Measurements from ENCODE around the gene ROGDI. TPM values are rescaled to one million over a fixed set of nuclear protein-coding genes. Genes with fewer than 3 reads are reported as not detected.
A peak's percentile ranks its signal among the peaks of the same experiment; 100 is the strongest.

ROGDI gene
- total RNA-seq, 2 experiments from 2014 or later, result 9.4 to 11.0 TPM

- H3K27me3 ChIP-seq (ENCODE audit: control insufficient read depth in 1 of 2, insufficient read depth in 2 of 2, low read length in 2 of 2), result no peaks in the 10 kb centered on the region
- POLR2A ChIA-PET, result no interaction called here
- DNase-seq (no peak), ATAC-seq (ENCODE audit: poor library complexity) (no peak)
- peaks cover 16% of the 10 kb centered on the region for H3K4me1 ChIP-seq (ENCODE audit: insufficient read depth, low read length)
- no peaks in the 10 kb centered on the region for H3K9me3 ChIP-seq (ENCODE audit: control insufficient read depth in 1 of 2, insufficient read depth in 1 of 2, low read length in 2 of 2)
- Mint-ChIP-seq H3K36me3 (ENCODE audit: low read depth) (peaks cover 19% of the 10 kb centered on the region), H3K9me3 (no peaks in the 10 kb centered on the region), H3K4me1 (ENCODE audit: low read depth) (no peaks in the 10 kb centered on the region), H3K27me3 (no peaks in the 10 kb centered on the region), H3K27ac (peak overlapping the region; percentile 27), H3K4me3 (no peak overlapping the region)
- TF ChIP-seq, protein P1, sequence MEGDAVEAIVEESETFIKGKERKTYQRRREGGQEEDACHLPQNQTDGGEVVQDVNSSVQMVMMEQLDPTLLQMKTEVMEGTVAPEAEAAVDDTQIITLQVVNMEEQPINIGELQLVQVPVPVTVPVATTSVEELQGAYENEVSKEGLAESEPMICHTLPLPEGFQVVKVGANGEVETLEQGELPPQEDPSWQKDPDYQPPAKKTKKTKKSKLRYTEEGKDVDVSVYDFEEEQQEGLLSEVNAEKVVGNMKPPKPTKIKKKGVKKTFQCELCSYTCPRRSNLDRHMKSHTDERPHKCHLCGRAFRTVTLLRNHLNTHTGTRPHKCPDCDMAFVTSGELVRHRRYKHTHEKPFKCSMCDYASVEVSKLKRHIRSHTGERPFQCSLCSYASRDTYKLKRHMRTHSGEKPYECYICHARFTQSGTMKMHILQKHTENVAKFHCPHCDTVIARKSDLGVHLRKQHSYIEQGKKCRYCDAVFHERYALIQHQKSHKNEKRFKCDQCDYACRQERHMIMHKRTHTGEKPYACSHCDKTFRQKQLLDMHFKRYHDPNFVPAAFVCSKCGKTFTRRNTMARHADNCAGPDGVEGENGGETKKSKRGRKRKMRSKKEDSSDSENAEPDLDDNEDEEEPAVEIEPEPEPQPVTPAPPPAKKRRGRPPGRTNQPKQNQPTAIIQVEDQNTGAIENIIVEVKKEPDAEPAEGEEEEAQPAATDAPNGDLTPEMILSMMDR (IDR thresholded peaks at IDR 0.05), result no peak
- no peak overlapping the region for H3K27ac ChIP-seq (ENCODE audit: low read depth in 1 of 2, low read length in 2 of 2)
- CTCF ChIA-PET, result no interaction called here
- no peak overlapping the region for H3K4me3 ChIP-seq (ENCODE audit: low read length)
- intact Hi-C loops (cut with DNase I, micrococcal nuclease), result no loop called here
- H3K36me3 ChIP-seq (ENCODE audit: insufficient read depth, low read length), result peaks cover 29% of the 10 kb centered on the region
These were observed 53.6 kb downstream of the ROGDI start for GRCh38 chr16:4748682-4749411.

DNA sequence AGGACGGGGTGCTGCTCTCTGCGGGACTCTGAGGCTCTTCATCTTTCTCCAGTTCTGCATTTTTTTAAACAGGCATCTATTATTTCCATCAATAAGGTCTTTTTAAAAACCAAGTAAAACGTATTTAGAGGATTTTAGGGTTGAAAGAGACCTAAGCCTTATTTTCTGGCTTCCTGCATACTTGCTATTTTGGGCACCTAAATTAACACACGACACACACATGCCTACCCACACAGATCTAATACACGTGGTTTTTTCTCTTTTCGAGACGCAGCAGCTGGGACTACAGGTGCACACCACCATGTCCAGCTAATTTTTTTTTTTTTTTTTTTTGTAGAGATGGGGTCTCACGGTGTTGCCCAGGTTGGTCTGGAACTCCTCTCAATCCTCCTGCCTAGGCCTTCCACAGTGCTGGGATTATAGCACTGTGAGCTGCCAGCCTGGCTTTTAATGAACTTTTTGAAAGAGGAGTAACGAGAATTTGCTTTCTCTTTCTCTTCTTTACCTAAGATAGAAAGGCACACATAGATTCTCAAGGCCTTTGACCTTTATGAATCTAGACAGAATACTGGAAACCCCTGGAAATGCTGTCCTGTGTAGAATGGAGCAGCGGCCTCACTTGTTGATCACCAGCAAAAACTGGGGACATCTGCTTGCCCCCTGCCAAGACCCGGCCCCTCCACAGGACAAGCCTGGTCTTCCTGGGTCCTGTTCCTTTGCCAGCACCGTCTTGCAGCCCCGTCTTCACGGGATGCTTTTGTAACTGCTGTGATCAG lies 54.3 kb downstream of the ROGDI start:
- no peaks in the 10 kb centered on the region for H3K9me3 ChIP-seq (ENCODE audit: control insufficient read depth in 1 of 2, insufficient read depth in 1 of 2, low read length in 2 of 2)
- Mint-ChIP-seq H3K4me1 (ENCODE audit: low read depth) (peaks cover 6% of the 10 kb centered on the region), H3K36me3 (ENCODE audit: low read depth) (peaks cover 14% of the 10 kb centered on the region), H3K27me3 (no peaks in the 10 kb centered on the region), H3K9me3 (no peaks in the 10 kb centered on the region), H3K4me3 (no peak overlapping the region), H3K27ac (peak overlapping the region; percentile 27)
- H3K4me3 ChIP-seq (ENCODE audit: low read length), result no peak overlapping the region
- peaks cover 23% of the 10 kb centered on the region for H3K36me3 ChIP-seq (ENCODE audit: insufficient read depth, low read length)
- H3K4me1 ChIP-seq (ENCODE audit: insufficient read depth, low read length), result peaks cover 22% of the 10 kb centered on the region
- intact Hi-C loops (cut with DNase I, micrococcal nuclease), result no loop called here
- TF ChIP-seq, protein P1 (IDR thresholded peaks at IDR 0.05), result no peak
- ChIA-PET CTCF (interaction anchor here (0.6 kb wide), 1 partner anchor 868 kb away, joined by 3 read pairs; no protein-coding TSS in a partner anchor), POLR2A (interaction anchor here (0.6 kb wide), 1 partner anchor 13 kb away, joined by 4 read pairs; no protein-coding TSS in a partner anchor)
- no peak for DNase-seq
- no peak for ATAC-seq (ENCODE audit: poor library complexity)
- peak overlapping the region in 1 of 2 donors; percentile 25 for H3K27ac ChIP-seq (ENCODE audit: low read depth in 1 of 2, low read length in 2 of 2)
- H3K27me3 ChIP-seq (ENCODE audit: control insufficient read depth in 1 of 2, insufficient read depth in 2 of 2, low read length in 2 of 2), result no peaks in the 10 kb centered on the region

DNA sequence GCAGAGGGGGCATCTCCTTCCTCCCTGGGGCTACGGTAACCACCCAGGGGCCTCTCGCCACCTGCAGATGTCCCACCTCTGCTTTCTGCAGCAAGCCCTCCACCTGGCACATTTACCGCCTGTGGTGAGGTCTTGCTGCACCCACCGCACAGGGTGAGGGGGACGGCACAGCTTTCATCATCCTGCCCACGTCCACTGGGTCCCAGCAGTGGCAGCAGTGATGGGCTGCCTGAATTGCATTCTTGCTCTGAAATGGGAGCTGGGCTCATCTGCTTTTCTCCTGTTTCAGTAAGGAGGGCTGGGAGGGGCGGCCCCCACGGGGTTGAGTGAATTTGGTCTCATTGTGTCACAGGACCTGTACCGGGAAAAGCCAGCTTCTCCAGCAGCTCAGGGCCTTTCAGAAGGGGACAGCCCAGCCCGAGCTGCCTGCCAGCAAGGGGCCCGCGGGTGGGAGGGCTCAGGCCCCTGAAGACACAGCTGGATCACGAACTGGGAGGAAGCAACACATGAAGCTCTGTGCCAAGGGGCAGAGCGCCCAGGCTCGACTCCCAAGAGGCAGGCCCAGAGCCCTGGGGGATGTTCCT lies 55.4 kb downstream of the ROGDI start:
- ChIA-PET CTCF (no interaction called here), POLR2A (no interaction called here)
- intact Hi-C loops (cut with DNase I, micrococcal nuclease), result no loop called here
- Histone ChIP-seq H3K36me3 (ENCODE audit: insufficient read depth, low read length) (peaks cover 13% of the 10 kb centered on the region), H3K4me3 (ENCODE audit: low read length) (no peak overlapping the region), H3K27me3 (ENCODE audit: control insufficient read depth in 1 of 2, insufficient read depth in 2 of 2, low read length in 2 of 2) (no peaks in the 10 kb centered on the region), H3K4me1 (ENCODE audit: insufficient read depth, low read length) (peaks cover 24% of the 10 kb centered on the region), H3K27ac (ENCODE audit: low read depth in 1 of 2, low read length in 2 of 2) (no peak overlapping the region), H3K9me3 (ENCODE audit: control insufficient read depth in 1 of 2, insufficient read depth in 1 of 2, low read length in 2 of 2) (no peaks in the 10 kb centered on the region)
- TF ChIP-seq, protein P1 (IDR thresholded peaks at IDR 0.05), result no peak
- Mint-ChIP-seq H3K27ac (no peak overlapping the region), H3K4me1 (ENCODE audit: low read depth) (peaks cover 8% of the 10 kb centered on the region), H3K36me3 (ENCODE audit: low read depth) (peaks cover 9% of the 10 kb centered on the region), H3K4me3 (no peak overlapping the region), H3K27me3 (no peaks in the 10 kb centered on the region), H3K9me3 (no peaks in the 10 kb centered on the region)
- DNase-seq, result no peak
- no peak for ATAC-seq (ENCODE audit: poor library complexity)

Other genes with a start within 250 kb of the ROGDI start
- under 1 TPM; 0.27 to 0.42 TPM for gene C16orf96, start 246.3 kb downstream of the ROGDI start, total RNA-seq
- 10 to 100 TPM; 17.5 to 19.3 TPM for gene UBALD1, start 187.7 kb downstream of the ROGDI start, total RNA-seq
- gene MGRN1, start 177.8 kb downstream of the ROGDI start, total RNA-seq, result 10 to 100 TPM; 45.9 to 48.6 TPM
- 10 to 100 TPM; 75.2 to 78.9 TPM for gene NUDT16L1, start 109.1 kb downstream of the ROGDI start, total RNA-seq
- 10 to 100 TPM; 13.5 TPM for gene ANKS3, start 68.4 kb downstream of the ROGDI start, total RNA-seq
- under 1 TPM in 1 of 2 experiments, not detected in 1; 0.25 TPM for gene DNAAF8, start 68.1 kb downstream of the ROGDI start, total RNA-seq
- 10 to 100 TPM; 11.8 to 12.4 TPM for gene ZNF500, start 35.5 kb downstream of the ROGDI start, total RNA-seq
- gene SEPTIN12, start 14.3 kb downstream of the ROGDI start, total RNA-seq, result not detected
- gene SMIM22, start 7.3 kb downstream of the ROGDI start, total RNA-seq, result not detected
- gene GLYR1, start 44.7 kb upstream of the ROGDI start, total RNA-seq, result 10 to 100 TPM; 71.7 to 77.2 TPM
- 10 to 100 TPM; 45.7 to 45.8 TPM for gene UBN1, start 44.8 kb upstream of the ROGDI start, total RNA-seq
- gene PPL, start 134.5 kb upstream of the ROGDI start, total RNA-seq, result not detected
- gene SEC14L5, start 155.7 kb upstream of the ROGDI start, total RNA-seq, result not detected
- 10 to 100 TPM; 30.0 to 34.0 TPM for gene NAGPA, start 231.3 kb upstream of the ROGDI start, total RNA-seq